IPS-18a (cell line): ENCODE measurements around the gene HS6ST1.

Experiments
- H3K27ac ChIP-seq: one replicate; pipeline ENCODE4 v1.5.1; 2013; ENCODE audit warnings: low read length
- H3K27me3 ChIP-seq: one replicate; pipeline ENCODE4 v1.6.1; 2013; ENCODE audit warnings: mild to moderate bottlenecking, low read length; ENCODE audit not compliant: control insufficient read depth, insufficient read depth
- H3K36me3 ChIP-seq: one replicate; pipeline ENCODE4 v1.6.1; 2013; ENCODE audit warnings: low read depth, low read length; ENCODE audit not compliant: control insufficient read depth
- H3K4me1 ChIP-seq: one replicate; pipeline ENCODE4 v1.6.1; 2013; ENCODE audit warnings: low read depth, low read length; ENCODE audit not compliant: control insufficient read depth
- H3K4me3 ChIP-seq: one replicate; pipeline ENCODE4 v1.5.1; 2013; ENCODE audit warnings: low read length
- H3K9ac ChIP-seq: one replicate; pipeline ENCODE4 v1.6.1; 2013; ENCODE audit warnings: mild to moderate bottlenecking, low read length, moderate library complexity
- H3K9me3 ChIP-seq: one replicate; pipeline ENCODE4 v1.6.1; 2013; ENCODE audit warnings: low read depth, low read length; ENCODE audit not compliant: control insufficient read depth

Gene HS6ST1

GRCh38 chr2:128219891-128220290 lies 98.8 kb downstream of the HS6ST1 start:
- no peak overlapping the region for H3K27ac ChIP-seq
- H3K9ac ChIP-seq: no peak overlapping the region
- H3K9me3 ChIP-seq: no peaks in the 10 kb centered on the region

DNA sequence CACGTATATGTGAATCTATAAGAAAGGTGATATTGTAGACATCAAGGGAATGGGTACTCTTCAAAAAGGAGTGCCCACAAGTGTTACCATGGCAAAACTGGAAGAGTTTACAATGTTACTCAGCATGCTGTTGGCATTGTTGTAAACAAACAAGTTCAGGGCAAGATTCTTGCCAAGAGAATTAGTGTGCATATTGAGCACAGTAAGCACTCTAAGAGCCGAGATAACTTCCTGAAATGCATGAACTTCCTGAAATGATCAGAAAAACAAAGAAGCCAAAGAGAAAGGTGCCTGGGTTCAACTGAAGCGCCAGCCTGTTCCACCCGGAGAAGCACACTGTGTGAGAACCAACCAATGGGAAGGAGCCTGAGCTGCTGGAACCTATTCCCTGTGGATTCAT lies 101.0 kb downstream of the HS6ST1 start:
- H3K27ac ChIP-seq: no peak overlapping the region
- no peaks in the 10 kb centered on the region for H3K27me3 ChIP-seq
- H3K4me3 ChIP-seq: no peak overlapping the region
- no peaks in the 10 kb centered on the region for H3K9me3 ChIP-seq
- H3K4me1 ChIP-seq: no peaks in the 10 kb centered on the region
- H3K9ac ChIP-seq: no peak overlapping the region
- no peaks in the 10 kb centered on the region for H3K36me3 ChIP-seq

More at GRCh38 chr2:128219891-128220290, 98.8 kb downstream of the HS6ST1 start:
- H3K27me3 ChIP-seq: no peaks in the 10 kb centered on the region
- no peaks in the 10 kb centered on the region for H3K36me3 ChIP-seq
- H3K4me1 ChIP-seq: no peaks in the 10 kb centered on the region
- no peak overlapping the region for H3K4me3 ChIP-seq

DNA sequence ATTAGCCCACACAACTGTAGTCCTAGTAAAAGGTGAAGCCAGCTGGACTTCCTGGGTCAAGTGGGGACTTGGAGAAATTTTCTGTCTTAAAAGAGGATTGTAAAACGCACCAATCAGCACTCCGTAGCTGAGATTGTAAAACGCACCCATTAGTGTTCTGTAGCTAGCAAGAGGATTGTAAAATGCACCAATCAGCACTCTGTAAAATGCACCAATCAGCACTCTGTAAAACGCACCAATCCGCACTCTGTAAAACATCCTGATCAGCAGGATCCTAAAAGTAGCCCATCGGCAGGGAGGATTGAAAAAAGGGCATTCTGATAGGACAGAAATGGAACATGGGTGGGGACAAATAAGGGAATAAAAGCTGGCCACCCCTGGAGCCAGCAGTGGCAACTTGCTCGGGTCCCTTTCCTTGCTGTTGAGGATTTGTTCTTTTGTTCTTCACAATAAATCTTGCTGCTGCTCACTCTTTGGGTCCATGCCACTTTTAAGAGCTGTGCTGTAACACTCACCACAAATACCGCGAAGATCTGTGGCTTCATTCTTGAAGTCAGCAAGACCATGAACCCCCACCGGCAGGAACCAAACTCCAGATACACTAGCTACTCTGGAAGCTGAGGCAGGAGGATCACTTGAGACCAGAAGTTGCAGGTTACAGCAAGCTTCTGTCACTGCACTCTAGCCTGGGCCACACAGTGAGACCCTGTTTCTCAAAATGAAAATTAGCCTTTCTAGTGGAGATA lies 102.6 kb downstream of the HS6ST1 start:
- H3K9ac ChIP-seq: no peak overlapping the region
- H3K9me3 ChIP-seq: no peaks in the 10 kb centered on the region
- H3K27me3 ChIP-seq: no peaks in the 10 kb centered on the region
- H3K4me1 ChIP-seq: no peaks in the 10 kb centered on the region
- no peaks in the 10 kb centered on the region for H3K36me3 ChIP-seq
- no peak overlapping the region for H3K27ac ChIP-seq
- no peak overlapping the region for H3K4me3 ChIP-seq
